NCI-H1694 (cell line): Measurements from ENCODE around the gene B9D2.
"Not testable (repeated sequence)": the region's sequence is repeated elsewhere in the genome, so short reads cannot be mapped to it uniquely, and the experiment has no call there.

Source experiments
- DNase-seq: peaks from one replicate; lab custom pipeline; 2025; lab: John Stamatoyannopoulos, UW

The B9D2 gene

GRCh38 chr19:41391618-41392017 is 27.7 kb upstream of the B9D2 start:
- DNase-seq, result no peak

DNA sequence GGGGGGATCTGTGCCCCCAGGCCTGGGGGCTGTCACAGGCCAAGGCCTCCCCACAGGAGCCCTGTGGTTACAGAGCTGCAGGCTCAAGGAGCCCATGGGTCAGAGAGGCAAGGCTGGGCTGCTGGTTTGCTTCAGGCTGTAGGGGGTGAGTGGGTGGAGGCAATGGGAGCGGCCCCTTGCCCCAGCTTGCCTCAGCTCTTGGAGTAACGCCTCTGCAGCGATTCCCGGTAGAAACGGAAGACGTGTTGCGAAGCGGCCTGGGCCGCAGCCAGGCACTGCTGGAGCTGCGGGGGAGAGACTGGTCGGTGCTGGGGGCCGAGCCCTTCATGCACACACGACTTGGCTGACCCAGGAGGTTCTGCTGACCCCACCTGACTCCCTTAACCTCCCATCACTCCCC is 22.5 kb upstream of the B9D2 start:
- DNase-seq, result no peak

DNA sequence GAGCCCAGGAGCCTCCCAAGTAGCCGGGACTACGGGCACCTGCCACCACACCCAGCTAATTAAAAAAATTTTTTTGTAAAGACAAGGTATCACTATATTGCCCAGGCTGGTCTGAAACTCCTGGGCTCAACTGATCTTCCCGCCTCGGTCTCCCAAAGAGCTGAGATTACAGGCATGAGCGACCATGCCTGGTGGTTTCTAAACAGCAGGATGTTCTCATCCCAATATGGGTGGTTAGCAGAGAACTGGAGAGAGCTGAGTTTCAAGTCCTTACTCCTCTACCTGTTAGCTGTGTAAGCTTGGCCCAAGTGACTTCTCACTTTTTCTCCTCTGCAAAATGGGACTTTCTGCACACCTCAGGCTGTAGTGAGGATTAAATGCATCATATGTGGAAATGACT is 20.4 kb upstream of the B9D2 start:
- DNase-seq, result no peak

DNA sequence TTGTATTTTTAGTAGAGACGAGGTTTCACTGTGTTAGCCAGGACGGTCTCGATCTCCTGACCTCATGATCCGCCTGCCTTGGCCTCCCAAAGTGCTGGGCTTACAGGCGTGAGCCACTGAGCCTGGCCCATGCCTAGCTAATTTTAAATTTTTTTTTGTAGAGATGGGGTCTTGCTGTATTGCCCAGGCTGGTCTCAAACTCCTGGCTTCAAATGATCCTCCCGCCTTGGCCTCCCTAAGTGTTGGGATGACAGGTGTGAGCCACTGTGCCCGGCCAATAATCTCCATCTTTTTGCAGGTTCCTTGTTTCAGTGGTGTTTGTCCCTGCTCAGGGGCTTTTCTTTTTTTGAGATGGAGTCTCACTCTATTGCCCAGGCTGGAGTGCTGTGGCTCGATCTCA is 17.6 kb upstream of the B9D2 start:
- DNase-seq, result not testable (repeated sequence)

DNA sequence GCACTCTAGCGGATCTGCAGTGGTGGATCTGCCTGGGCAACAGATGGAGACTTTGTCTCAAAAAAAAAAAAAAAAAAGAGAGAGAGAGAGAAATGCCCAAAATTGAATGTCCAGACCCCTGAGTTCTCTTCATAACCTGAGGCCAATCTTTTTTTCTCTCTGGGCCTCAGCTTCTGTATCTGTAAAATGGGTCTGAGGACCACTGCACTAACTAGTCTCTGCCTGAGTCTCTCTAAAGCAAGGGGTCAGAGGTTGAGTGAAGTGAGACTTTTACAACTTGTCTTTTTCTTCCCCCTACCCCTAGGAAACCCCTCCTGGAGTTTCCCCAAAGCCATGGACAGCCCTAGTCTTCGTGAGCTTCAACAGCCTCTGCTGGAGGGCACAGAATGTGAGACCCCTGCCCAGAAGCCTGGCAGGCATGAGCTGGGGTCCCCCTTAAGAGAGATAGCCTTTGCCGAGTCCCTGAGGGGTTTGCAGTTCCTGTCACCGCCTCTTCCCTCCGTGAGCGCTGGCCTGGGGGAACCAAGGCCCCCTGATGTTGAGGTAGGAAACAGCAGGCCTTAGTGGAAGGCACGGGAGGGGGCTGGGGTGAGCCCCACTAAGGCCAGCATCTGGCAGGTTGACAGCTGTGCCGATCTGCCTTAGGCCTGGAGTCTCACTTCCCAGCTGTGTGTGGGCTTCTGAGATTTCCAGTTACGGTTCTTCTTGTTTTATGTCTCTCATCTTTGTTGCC is 14.2 kb upstream of the B9D2 start:
- no peak for DNase-seq

GRCh38 chr19:41376998-41377365 is 13.0 kb upstream of the B9D2 start:
- no peak for DNase-seq

DNA sequence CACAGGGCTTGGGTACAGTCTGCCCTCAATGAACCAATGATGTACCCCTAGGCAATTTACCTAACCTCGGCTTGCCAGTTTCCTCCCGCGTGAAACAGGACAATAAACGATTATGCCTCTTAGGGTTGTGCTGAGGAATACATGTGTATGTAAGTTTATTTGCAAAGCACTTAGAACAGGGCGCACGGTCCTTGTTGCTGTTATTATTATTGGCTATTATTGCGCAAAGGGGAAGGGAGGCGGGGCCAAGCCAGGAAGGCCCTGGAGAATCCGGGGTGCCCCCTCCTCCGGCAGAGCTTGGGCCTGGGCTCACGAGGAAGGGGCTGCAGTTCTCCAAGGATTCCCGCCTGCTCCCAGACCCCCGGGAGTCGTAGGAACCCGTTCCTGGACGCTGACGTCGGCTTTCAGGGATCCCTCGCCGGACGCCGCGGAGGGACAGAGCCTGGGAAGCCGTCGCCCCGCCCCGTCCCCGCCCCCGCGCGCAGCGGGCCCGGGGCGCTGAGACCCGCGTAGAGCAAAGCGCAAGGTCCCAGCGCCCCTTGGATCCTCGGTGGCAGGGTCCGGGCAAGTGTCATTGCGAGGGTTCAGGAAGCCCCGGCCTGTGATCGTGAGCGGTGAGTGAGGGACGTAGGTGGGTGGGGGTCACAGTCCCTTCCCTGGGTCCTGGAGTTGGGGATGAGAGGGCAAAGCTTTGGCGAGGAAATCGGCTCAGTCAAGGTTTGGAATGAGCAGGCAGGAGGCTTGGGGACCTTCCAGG is 12.5 kb upstream of the B9D2 start, which contains the start of gene TMEM91:
Gene TMEM91 (plus strand): TSS at position 293 of the 757 bp plus-strand sequence. CDS start 1,777 bp downstream, outside the sequence.
- DNase-seq, result no peak

DNA sequence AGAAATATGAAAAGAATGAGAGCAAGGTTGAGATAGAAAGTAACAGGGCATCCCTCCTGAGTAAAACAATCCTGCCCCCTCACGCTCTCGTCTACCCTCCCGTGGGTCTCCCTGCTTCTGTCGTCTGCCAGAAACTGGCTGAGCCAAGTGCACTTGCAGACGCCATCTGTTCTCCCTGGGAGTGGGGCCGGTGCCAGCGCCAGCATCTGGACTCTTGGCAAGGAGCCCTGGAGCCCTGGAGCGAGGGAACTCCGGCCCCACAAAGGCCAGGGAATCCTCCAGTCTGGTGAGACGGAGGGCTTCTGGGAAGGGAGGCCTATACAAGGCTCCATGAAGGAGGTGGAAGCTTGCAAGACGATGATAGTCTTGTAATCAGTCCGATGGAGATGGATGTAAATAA is 10.0 kb upstream of the B9D2 start:
- DNase-seq, result peak; percentile 94

DNA sequence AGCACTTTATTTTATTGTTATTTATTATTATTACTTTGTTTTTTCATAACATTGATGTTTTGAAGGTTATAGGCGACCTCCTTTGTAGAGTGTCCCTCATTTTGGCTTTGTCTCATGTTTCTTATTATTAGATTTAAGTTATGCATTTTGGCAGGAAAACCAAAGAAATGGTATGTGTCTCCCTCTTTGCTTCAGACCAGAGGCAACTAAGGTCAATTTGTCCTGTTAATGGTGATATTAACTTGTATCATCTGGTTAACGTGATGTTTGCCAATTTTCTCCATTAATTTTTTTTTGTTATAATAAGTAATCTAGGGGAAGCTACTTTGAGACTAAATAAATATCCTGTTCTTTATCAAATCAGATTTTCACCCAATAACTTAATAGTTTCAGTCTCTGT is 8.6 kb upstream of the B9D2 start:
- DNase-seq, result no peak

DNA sequence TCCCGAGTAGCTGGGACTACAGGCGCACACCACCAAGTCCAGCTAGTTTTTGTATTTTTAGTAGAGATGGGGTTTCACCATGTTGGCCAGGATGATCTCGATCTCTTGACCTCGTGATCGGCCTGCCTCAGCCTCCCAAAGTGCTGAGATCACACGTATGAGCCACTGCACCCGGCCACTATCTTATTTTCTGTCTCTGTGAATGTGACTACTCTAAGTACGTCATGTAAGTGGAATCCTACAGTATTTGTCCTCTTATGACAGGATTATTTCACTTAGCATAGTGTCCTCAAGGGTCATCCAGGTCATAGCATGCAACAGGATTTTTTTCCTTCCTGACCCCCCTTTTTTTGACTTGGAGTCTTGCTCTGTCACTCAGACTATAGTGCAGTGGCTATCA is 7.6 kb upstream of the B9D2 start:
- no peak for DNase-seq

- DNase-seq, result not testable (repeated sequence)
Measured at GRCh38 chr19:41371119-41371518, 7.2 kb upstream of the B9D2 start.

- DNase-seq, result no peak
Measured at GRCh38 chr19:41369769-41370168, 5.8 kb upstream of the B9D2 start.

GRCh38 chr19:41367848-41368301 is 3.9 kb upstream of the B9D2 start:
- DNase-seq, result no peak

DNA sequence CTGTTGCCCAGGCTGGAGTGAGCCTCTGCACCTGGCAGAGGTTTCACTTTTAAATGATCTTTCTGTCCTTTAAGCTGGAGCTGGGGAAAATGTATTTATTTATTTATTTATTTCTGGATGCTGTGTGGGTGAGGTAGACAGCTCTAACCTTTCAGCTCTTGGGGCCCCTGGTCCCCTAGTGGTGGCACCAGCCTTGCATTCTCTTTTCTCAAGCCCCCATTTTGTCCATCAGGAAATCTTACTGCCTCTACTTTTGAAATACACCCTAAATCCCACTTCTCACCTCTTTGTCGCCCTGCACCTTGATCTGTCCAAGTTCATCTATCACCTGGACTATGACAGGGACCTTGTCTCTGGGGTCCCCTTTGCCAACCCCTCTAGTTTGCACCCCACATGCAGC is 2.1 kb upstream of the B9D2 start:
- no peak for DNase-seq

DNA sequence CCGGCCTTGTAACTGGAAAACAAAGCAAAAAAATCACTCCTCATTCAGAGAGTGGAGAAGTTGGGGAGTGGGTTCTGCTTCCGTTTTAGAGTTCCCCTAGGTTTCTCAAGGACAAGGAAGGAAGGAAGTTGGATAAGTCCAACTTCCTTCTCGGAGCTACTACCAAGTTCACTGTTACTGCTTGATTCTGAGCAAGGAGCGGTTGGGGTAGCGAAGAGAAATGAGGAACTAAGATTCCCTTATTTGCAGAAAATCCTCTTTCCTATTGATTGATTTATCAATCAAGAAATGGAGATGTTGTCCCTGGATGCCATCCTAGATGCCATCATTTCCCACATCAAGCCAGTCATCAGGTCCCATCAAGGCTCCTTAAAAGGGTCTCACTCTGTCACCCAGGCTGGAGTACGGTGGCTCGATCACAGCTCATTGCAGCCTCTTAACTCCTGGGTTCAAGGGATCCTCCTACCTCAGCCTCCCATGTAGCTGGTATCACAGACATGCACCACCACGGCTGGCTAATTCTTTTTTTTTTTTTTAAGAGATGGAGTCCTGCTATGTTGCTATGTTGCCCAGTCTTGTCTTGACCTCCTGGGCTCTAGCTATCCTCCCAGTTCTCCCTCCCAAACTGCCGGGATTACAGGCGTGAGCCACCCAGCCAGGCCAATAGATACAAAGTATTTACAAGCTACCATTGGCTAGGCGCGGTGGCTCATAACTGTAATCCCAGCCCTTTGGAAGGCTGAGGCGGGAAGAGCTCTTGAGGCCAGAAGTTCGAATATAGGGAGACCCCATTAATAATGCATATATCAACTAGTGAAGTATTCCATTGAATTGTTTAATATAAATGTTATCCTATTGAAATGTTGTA is 809 bp upstream of the B9D2 start:
- no peak for DNase-seq

- no peak for DNase-seq
Measured at GRCh38 chr19:41363371-41363752, 587 bp downstream of the B9D2 start.

DNA sequence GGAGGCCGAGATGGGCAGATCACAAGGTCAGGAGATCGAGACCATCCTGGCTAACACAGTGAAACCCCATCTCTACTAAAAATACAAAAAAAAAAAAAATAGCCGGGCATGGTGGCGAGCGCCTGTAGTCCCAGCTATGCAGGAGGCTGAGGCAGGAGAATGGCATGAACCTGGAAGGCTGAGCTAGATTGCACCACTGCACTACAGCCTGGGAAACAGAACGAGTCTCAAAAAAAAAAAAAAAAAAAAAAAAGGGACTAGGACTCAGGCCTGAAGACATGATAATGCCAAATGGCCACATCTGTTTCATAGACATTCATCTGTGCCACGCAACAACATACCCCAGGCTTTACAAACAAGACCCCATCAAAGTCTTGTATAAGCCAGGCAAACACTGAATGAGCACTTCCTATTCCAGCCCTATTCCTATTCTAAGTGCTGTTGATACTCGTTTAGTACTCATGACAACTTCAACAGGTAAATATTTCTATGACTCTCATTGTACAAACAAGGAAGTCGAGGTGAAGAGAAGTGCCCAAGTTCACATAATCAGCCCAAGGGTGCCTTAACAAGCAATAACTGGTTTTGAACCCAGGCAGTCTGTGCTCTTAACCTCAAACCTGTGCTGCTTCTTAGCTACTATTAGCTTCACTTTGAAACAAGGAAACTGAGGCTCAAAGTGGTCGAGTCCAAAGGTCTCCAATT is 1.7 kb downstream of the B9D2 start:
- no peak for DNase-seq

GRCh38 chr19:41359741-41360140 is 4.2 kb downstream of the B9D2 start:
- DNase-seq, result no peak

DNA sequence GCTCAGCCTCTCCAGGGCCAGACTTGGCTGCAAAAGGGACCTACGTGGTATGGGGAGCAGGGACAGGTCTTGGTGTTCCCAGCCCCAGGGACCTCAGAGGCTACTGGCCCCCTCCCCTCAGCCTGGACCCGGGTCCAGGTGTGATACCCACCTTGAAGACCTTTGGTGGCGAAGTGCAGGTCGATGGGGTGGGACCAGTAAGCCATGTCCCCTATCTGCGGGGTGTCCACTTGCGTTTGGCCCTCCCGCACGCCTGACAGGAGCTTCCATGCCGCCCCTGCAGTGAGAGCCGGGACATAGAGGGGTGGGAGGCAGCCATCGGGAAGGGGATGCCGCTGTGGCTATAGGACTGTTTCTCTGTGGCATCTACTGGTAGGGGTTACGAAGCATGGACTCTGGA is 6.2 kb downstream of the B9D2 start:
- no peak for DNase-seq

GRCh38 chr19:41356984-41357739 is 6.8 kb downstream of the B9D2 start:
- DNase-seq, result no peak

- DNase-seq, result no peak
Measured at GRCh38 chr19:41355802-41356201, 8.1 kb downstream of the B9D2 start.
